Loucy (cell line): Measurements from ENCODE around the gene GHDC.

Experiments used
- H2AFZ ChIP-seq: fragments of 200-600 bp; sonication (generic); 2 replicates; pipeline ENCODE4 v1.6.0; 2016; ENCODE audit warnings: antibody characterized with exemption, mild to moderate bottlenecking, low read length, moderate library complexity
- H3F3A ChIP-seq: fragments of 200-600 bp; 2 replicates; pipeline ENCODE4 v1.6.0; 2016; ENCODE audit warnings: antibody characterized with exemption, low read depth, mild to moderate bottlenecking
- H3K27me3 ChIP-seq: fragments of 200-600 bp; sonication (generic); 2 replicates; pipeline ENCODE4 v1.6.1; 2014; ENCODE audit warnings: low read length, mild to moderate bottlenecking; ENCODE audit not compliant: insufficient read depth, poor library complexity, severe bottlenecking
- H3K36me3 ChIP-seq: fragments of 200-600 bp; sonication (generic); 2 replicates; pipeline ENCODE4 v1.6.1; 2016; ENCODE audit warnings: low read length; ENCODE audit not compliant: insufficient read depth
- H3K4me1 ChIP-seq: fragments of 200-600 bp; sonication (generic); 2 replicates; pipeline ENCODE4 v1.5.1; 2014; ENCODE audit warnings: low read length, mild to moderate bottlenecking; ENCODE audit not compliant: insufficient read depth, poor library complexity, severe bottlenecking
- H3K4me2 ChIP-seq: fragments of 200-600 bp; sonication (generic); 2 replicates; pipeline ENCODE4 v1.6.0; 2014; ENCODE audit warnings: antibody characterized with exemption, low read length, low read depth, mild to moderate bottlenecking; ENCODE audit not compliant: poor library complexity, severe bottlenecking
- H3K4me3 ChIP-seq: fragments of 200-600 bp; sonication (generic); 2 replicates; pipeline ENCODE4 v1.5.1; 2014; ENCODE audit warnings: low read length, mild to moderate bottlenecking, mixed read lengths; ENCODE audit not compliant: poor library complexity, severe bottlenecking
- H3K79me2 ChIP-seq: fragments of 200-600 bp; sonication (generic); 2 replicates; pipeline ENCODE4 v1.6.1; 2014; ENCODE audit warnings: low read length; ENCODE audit not compliant: insufficient read depth
- H3K9ac ChIP-seq: fragments of 200-600 bp; sonication (generic); 2 replicates; pipeline ENCODE4 v1.6.0; 2014; ENCODE audit warnings: mild to moderate bottlenecking, low read depth, low read length, moderate library complexity; ENCODE audit not compliant: poor library complexity, severe bottlenecking
- H3K9me2 ChIP-seq: fragments of 200-600 bp; sonication (generic); replicated peaks from 2 replicates; pipeline ENCODE4 v1.6.1; 2016; ENCODE audit warnings: low read depth, low read length, mixed read lengths
- H3K9me3 ChIP-seq: fragments of 200-600 bp; sonication (generic); 2 replicates; pipeline ENCODE4 v1.6.1; 2014; ENCODE audit warnings: mild to moderate bottlenecking, antibody characterized with exemption, low read length, low read depth; ENCODE audit not compliant: insufficient read depth
- H4K20me1 ChIP-seq: fragments of 200-600 bp; sonication (generic); 2 replicates; pipeline ENCODE4 v1.6.0; 2014; ENCODE audit warnings: antibody characterized with exemption, low read length, mild to moderate bottlenecking; ENCODE audit not compliant: insufficient read depth, poor library complexity, severe bottlenecking
- CTCF ChIP-seq: fragments of 200-600 bp; sonication (generic); conservative IDR thresholded peaks from 2 replicates; pipeline ENCODE4 v1.5.1; 2014; ENCODE audit warnings: mild to moderate bottlenecking, antibody characterized with exemption, low read length
- EZH2phosphoT487 ChIP-seq: fragments of 200-600 bp; IDR thresholded peaks from 2 replicates; pipeline ENCODE4 v1.6.1; 2018; ENCODE audit warnings: antibody characterized with exemption, mild to moderate bottlenecking, moderate library complexity, borderline replicate concordance

GHDC gene

GRCh38 chr17:42185621-42185930 is 8.7 kb downstream of the GHDC start:
- H3K9me3 ChIP-seq = no peaks in the 10 kb centered on the region
- H2AFZ ChIP-seq = no peak overlapping the region
- H3K4me1 ChIP-seq = peaks cover 15% of the 10 kb centered on the region
- no peaks in the 10 kb centered on the region for H3K27me3 ChIP-seq
- TF ChIP-seq EZH2phosphoT487 (no peak), CTCF (no peak)
- no peaks in the 10 kb centered on the region for H3K36me3 ChIP-seq
- H3K4me2 ChIP-seq = no peak overlapping the region
- H3K9me2 ChIP-seq = no peaks in the 10 kb centered on the region
- H3K79me2 ChIP-seq = no peaks in the 10 kb centered on the region; the same call in 1 of the 2 replicates
- no peaks in the 10 kb centered on the region for H4K20me1 ChIP-seq
- no peak overlapping the region for H3K4me3 ChIP-seq
- H3K9ac ChIP-seq = no peak overlapping the region
- no peaks in the 10 kb centered on the region for H3F3A ChIP-seq

- Histone ChIP-seq H3K9me3 (no peaks in the 10 kb centered on the region), H3K36me3 (no peaks in the 10 kb centered on the region), H3K27me3 (no peaks in the 10 kb centered on the region), H2AFZ (peak within 1 kb of the TSS; percentile 84; the same call in 1 of the 2 replicates), H3K4me3 (peak within 1 kb of the TSS; percentile 76), H4K20me1 (no peaks in the 10 kb centered on the region), H3K79me2 (no peaks in the 10 kb centered on the region; the same call in 1 of the 2 replicates), H3F3A (no peaks in the 10 kb centered on the region), H3K9ac (peak within 1 kb of the TSS; percentile 37), H3K4me1 (peaks cover 15% of the 10 kb centered on the region), H3K4me2 (peak within 1 kb of the TSS; percentile 84), H3K9me2 (no peaks in the 10 kb centered on the region)
- TF ChIP-seq CTCF = no peak
- TF ChIP-seq EZH2phosphoT487 = no peak
These were observed 9.3 kb downstream of the GHDC start, which contains the start of gene HCRT for GRCh38 chr17:42184713-42185620. HCRT (minus strand) TSS chr17:42185452; CDS start chr17:42185365, 87 bp downstream.

GRCh38 chr17:42183741-42184711 is 10.3 kb downstream of the GHDC start:
- H3F3A ChIP-seq = no peaks in the 10 kb centered on the region
- H3K4me1 ChIP-seq = peaks cover 15% of the 10 kb centered on the region
- TF ChIP-seq EZH2phosphoT487 (no peak), CTCF (peak; percentile 73)
- H3K79me2 ChIP-seq = no peaks in the 10 kb centered on the region; the same call in 1 of the 2 replicates
- no peaks in the 10 kb centered on the region for H3K9me3 ChIP-seq
- H2AFZ ChIP-seq = peak overlapping the region; percentile 84
- H3K4me3 ChIP-seq = peak overlapping the region; percentile 76
- H3K27me3 ChIP-seq = no peaks in the 10 kb centered on the region
- H3K9ac ChIP-seq = peak overlapping the region; percentile 82
- no peaks in the 10 kb centered on the region for H3K36me3 ChIP-seq
- H4K20me1 ChIP-seq = no peaks in the 10 kb centered on the region
- H3K4me2 ChIP-seq = peak overlapping the region; percentile 84
- no peaks in the 10 kb centered on the region for H3K9me2 ChIP-seq
